ENCODE data around the gene GUK1. TPM values are rescaled to one million over a fixed set of nuclear protein-coding genes. Genes with fewer than 3 reads are reported as not detected.

Gene GUK1
- total and polyA plus RNA-seq, 2 experiments from 2014 or later: 87.5 to 121 TPM

GRCh38 chr1:228098323-228098931, 41.7 kb upstream of the GUK1 start:
- TF ChIP-seq JUNB (IDR thresholded peaks at IDR 0.05; ENCODE audit: unreplicated experiment) (no peak), EZH2phosphoT487 (IDR thresholded peaks at IDR 0.05; ENCODE audit: unreplicated experiment) (no peak), CTCF (conservative IDR thresholded peaks at IDR 0.05; ENCODE audit: low read depth in 2 of 2) (no peak), ZNF114 (CRISPR knock-in tag; IDR thresholded peaks at IDR 0.05) (no peak)
- Histone ChIP-seq H3K4me1 (ENCODE audit: insufficient read depth) (no peaks in the 10 kb centered on the region), H3K27me3 (ENCODE audit: insufficient read depth) (no peaks in the 10 kb centered on the region), H2AFZ (no peak overlapping the region), H3K9me2 (ENCODE audit: insufficient read depth) (no peaks in the 10 kb centered on the region), H3F3A (replicated peaks; ENCODE audit: low read depth) (no peaks in the 10 kb centered on the region), H3K79me2 (replicated peaks; ENCODE audit: insufficient read depth) (peaks cover 35% of the 10 kb centered on the region), H3K27ac (ENCODE audit: low read depth) (no peak overlapping the region; the same call in 1 of the 2 replicates), H4K20me1 (replicated peaks; ENCODE audit: insufficient read depth) (peaks cover 33% of the 10 kb centered on the region), H3K4me2 (no peak overlapping the region), H3K4me3 (no peak overlapping the region), H3K36me3 (ENCODE audit: insufficient read depth) (peaks cover 3% of the 10 kb centered on the region; the same call in 1 of the 2 replicates)
- Mint-ChIP-seq H3K9me3 (peaks cover 11% of the 10 kb centered on the region), H3K4me3 (no peak overlapping the region), H3K27me3 (ENCODE audit: insufficient read depth, low read depth, poor library complexity) (peaks cover 23% of the 10 kb centered on the region), H3K4me1 (peaks cover 11% of the 10 kb centered on the region), H3K27ac (no peak overlapping the region), H3K36me3 (ENCODE audit: low read depth) (peaks cover 61% of the 10 kb centered on the region)
- no peak for DNase-seq (ENCODE audit: low spot score)
- ATAC-seq: no peak

DNA sequence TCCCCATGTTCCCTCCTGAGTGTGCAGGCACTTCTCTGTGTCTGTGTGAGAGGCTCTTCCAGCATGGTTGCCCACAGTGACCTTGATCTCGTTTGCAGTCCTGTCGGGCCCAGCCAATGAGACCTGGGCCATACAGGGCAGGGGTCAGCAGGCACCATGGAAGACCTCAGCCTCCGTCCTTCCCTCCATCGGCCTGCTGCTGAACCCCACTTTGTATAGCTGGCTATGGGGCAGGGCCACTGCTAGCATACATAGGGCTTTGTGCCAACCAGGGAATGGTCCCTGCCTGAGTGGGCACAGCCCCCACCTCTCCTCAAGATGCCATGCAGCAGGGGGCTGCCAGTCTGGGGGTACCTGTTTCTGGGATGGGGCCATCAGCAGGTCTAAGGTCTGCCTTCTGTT, 40.7 kb upstream of the GUK1 start:
- Histone ChIP-seq H3K4me1 (ENCODE audit: insufficient read depth) (0 out of 2 replicates have a peak, but pooled peaks cover 3% of the 10 kb centered on the region), H4K20me1 (replicated peaks; ENCODE audit: insufficient read depth) (peaks cover 23% of the 10 kb centered on the region), H2AFZ (no peak overlapping the region), H3K4me2 (no peak overlapping the region), H3K27ac (ENCODE audit: low read depth) (no peak overlapping the region), H3K27me3 (ENCODE audit: insufficient read depth) (no peaks in the 10 kb centered on the region), H3K36me3 (ENCODE audit: insufficient read depth) (peaks cover 3% of the 10 kb centered on the region; the same call in 1 of the 2 replicates), H3K9me2 (ENCODE audit: insufficient read depth) (no peaks in the 10 kb centered on the region), H3K79me2 (replicated peaks; ENCODE audit: insufficient read depth) (peaks cover 26% of the 10 kb centered on the region), H3K4me3 (no peak overlapping the region), H3F3A (replicated peaks; ENCODE audit: low read depth) (no peaks in the 10 kb centered on the region)
- ATAC-seq: no peak
- no peak for DNase-seq (ENCODE audit: low spot score)
- peaks cover 12% of the 10 kb centered on the region for H3K4me1 Mint-ChIP-seq
- H3K27ac Mint-ChIP-seq: no peak overlapping the region
- no peak overlapping the region for H3K4me3 Mint-ChIP-seq
- peaks cover 56% of the 10 kb centered on the region for H3K36me3 Mint-ChIP-seq (ENCODE audit: low read depth)
- H3K9me3 Mint-ChIP-seq: peaks cover 8% of the 10 kb centered on the region
- peaks cover 25% of the 10 kb centered on the region for H3K27me3 Mint-ChIP-seq (ENCODE audit: insufficient read depth, low read depth, poor library complexity)
- TF ChIP-seq STAT1 (IDR thresholded peaks at IDR 0.05; ENCODE audit: unreplicated experiment) (no peak), EZH2 (IDR thresholded peaks at IDR 0.05; ENCODE audit: low read depth, unreplicated experiment) (no peak), JUNB (IDR thresholded peaks at IDR 0.05; ENCODE audit: unreplicated experiment) (no peak), REST (IDR thresholded peaks at IDR 0.05; ENCODE audit: unreplicated experiment) (no peak), EZH2phosphoT487 (IDR thresholded peaks at IDR 0.05; ENCODE audit: unreplicated experiment) (no peak)
- TF ChIP-seq, protein P1, sequence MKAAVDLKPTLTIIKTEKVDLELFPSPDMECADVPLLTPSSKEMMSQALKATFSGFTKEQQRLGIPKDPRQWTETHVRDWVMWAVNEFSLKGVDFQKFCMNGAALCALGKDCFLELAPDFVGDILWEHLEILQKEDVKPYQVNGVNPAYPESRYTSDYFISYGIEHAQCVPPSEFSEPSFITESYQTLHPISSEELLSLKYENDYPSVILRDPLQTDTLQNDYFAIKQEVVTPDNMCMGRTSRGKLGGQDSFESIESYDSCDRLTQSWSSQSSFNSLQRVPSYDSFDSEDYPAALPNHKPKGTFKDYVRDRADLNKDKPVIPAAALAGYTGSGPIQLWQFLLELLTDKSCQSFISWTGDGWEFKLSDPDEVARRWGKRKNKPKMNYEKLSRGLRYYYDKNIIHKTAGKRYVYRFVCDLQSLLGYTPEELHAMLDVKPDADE (IDR thresholded peaks at IDR 0.05): no peak

Data from GM23338 (cell line).